Duodenal mucosa (tissue), 2 donors: ENCODE data around the gene ACY1.

ENCODE experiments used
- H3K27ac ChIP-seq: one replicate; pipeline ENCODE4 v1.7.0; 2013; ENCODE audit warnings: low read depth, low read length
- H3K27me3 ChIP-seq, 2 donors: one replicate each; pipeline ENCODE4 v1.7.0; 2013; ENCODE audit warnings: low read length in 2 of 2, control low read depth in 1 of 2; ENCODE audit not compliant: insufficient read depth in 2 of 2, control insufficient read depth in 1 of 2
- H3K36me3 ChIP-seq, 2 donors: one replicate each; pipeline ENCODE4 v1.7.0; 2013; ENCODE audit warnings: low read length in 2 of 2, control low read depth in 1 of 2; ENCODE audit not compliant: insufficient read depth in 2 of 2, control insufficient read depth in 1 of 2
- H3K4me1 ChIP-seq, 2 donors: one replicate each; pipeline ENCODE4 v1.7.0; 2013; ENCODE audit warnings: low read length in 2 of 2, control low read depth in 1 of 2; ENCODE audit not compliant: insufficient read depth in 2 of 2, control insufficient read depth in 1 of 2
- H3K4me3 ChIP-seq, 2 donors: one replicate each; pipeline ENCODE4 v1.7.0; 2013; ENCODE audit warnings: low read length in 2 of 2, low read depth in 1 of 2
- H3K9ac ChIP-seq, 2 donors: one replicate each; pipeline ENCODE4 v1.7.0; 2013; ENCODE audit warnings: low read length in 2 of 2, low read depth in 1 of 2
- H3K9me3 ChIP-seq, 2 donors: one replicate each; pipeline ENCODE4 v1.7.0; 2013; ENCODE audit warnings: low read length in 2 of 2, control low read depth in 1 of 2; ENCODE audit not compliant: control insufficient read depth in 1 of 2

The ACY1 gene

GRCh38 chr3:51982838-51983577 is at the start of gene ACY1:
TSS of gene ACY1 (plus strand) at chr3:51983535. CDS start at chr3:51984065, 530 bp downstream.
- Histone ChIP-seq H3K27me3 (no peaks in the 10 kb centered on the region), H3K9ac (peak within 1 kb of the TSS; percentile 68 to 76), H3K4me1 (peaks cover 48 to 54% of the 10 kb centered on the region in 2 donors), H3K9me3 (no peaks in the 10 kb centered on the region), H3K36me3 (no peaks in the 10 kb centered on the region), H3K4me3 (peak within 1 kb of the TSS; percentile 68 to 77), H3K27ac (peak within 1 kb of the TSS; percentile 91)

GRCh38 chr3:51934139-51934850 is 49.0 kb upstream of the ACY1 start:
- no peak overlapping the region for H3K9ac ChIP-seq
- no peak overlapping the region for H3K4me3 ChIP-seq
- H3K27ac ChIP-seq: no peak overlapping the region
- H3K27me3 ChIP-seq: no peaks in the 10 kb centered on the region
- H3K4me1 ChIP-seq: no peaks in the 10 kb centered on the region
- H3K36me3 ChIP-seq: peaks cover 40 to 65% of the 10 kb centered on the region in 2 donors
- H3K9me3 ChIP-seq: no peaks in the 10 kb centered on the region

GRCh38 chr3:51934991-51935885 is 48.1 kb upstream of the ACY1 start:
- Histone ChIP-seq H3K27ac (no peak overlapping the region), H3K4me3 (no peak overlapping the region), H3K9me3 (no peaks in the 10 kb centered on the region), H3K27me3 (no peaks in the 10 kb centered on the region), H3K9ac (no peak overlapping the region), H3K36me3 (peaks cover 40 to 66% of the 10 kb centered on the region in 2 donors), H3K4me1 (peaks cover 0 to 5% of the 10 kb centered on the region in 2 donors)

- peaks cover 40 to 66% of the 10 kb centered on the region in 2 donors for H3K36me3 ChIP-seq
- no peaks in the 10 kb centered on the region for H3K9me3 ChIP-seq
- H3K4me1 ChIP-seq: peaks cover 5 to 13% of the 10 kb centered on the region in 2 donors
Measured at GRCh38 chr3:51935886-51936755, 47.2 kb upstream of the ACY1 start.

GRCh38 chr3:51937014-51937413 is 46.3 kb upstream of the ACY1 start:
- H3K36me3 ChIP-seq: peaks cover 40 to 66% of the 10 kb centered on the region in 2 donors
- H3K9me3 ChIP-seq: no peaks in the 10 kb centered on the region
- H3K27me3 ChIP-seq: no peaks in the 10 kb centered on the region
- no peak overlapping the region for H3K9ac ChIP-seq
- peaks cover 7 to 17% of the 10 kb centered on the region in 2 donors for H3K4me1 ChIP-seq
- no peak overlapping the region for H3K27ac ChIP-seq
- no peak overlapping the region for H3K4me3 ChIP-seq

More at GRCh38 chr3:51935886-51936755, 47.2 kb upstream of the ACY1 start:
- no peaks in the 10 kb centered on the region for H3K27me3 ChIP-seq
- no peak overlapping the region for H3K4me3 ChIP-seq
- no peak overlapping the region for H3K9ac ChIP-seq
- no peak overlapping the region for H3K27ac ChIP-seq

GRCh38 chr3:51937611-51938450 is 45.5 kb upstream of the ACY1 start:
- no peaks in the 10 kb centered on the region for H3K9me3 ChIP-seq
- peaks cover 38 to 62% of the 10 kb centered on the region in 2 donors for H3K36me3 ChIP-seq
- no peaks in the 10 kb centered on the region for H3K27me3 ChIP-seq
- no peak overlapping the region for H3K9ac ChIP-seq
- no peak overlapping the region for H3K4me3 ChIP-seq
- peaks cover 12 to 24% of the 10 kb centered on the region in 2 donors for H3K4me1 ChIP-seq
- H3K27ac ChIP-seq: no peak overlapping the region

GRCh38 chr3:51938780-51939425 is 44.4 kb upstream of the ACY1 start:
- H3K36me3 ChIP-seq: peaks cover 28 to 53% of the 10 kb centered on the region in 2 donors
- no peaks in the 10 kb centered on the region for H3K9me3 ChIP-seq
- H3K4me3 ChIP-seq: no peak overlapping the region
- H3K9ac ChIP-seq: no peak overlapping the region
- H3K4me1 ChIP-seq: peaks cover 20 to 31% of the 10 kb centered on the region in 2 donors
- no peaks in the 10 kb centered on the region for H3K27me3 ChIP-seq
- no peak overlapping the region for H3K27ac ChIP-seq

- H3K4me1 ChIP-seq: peaks cover 20 to 31% of the 10 kb centered on the region in 2 donors
- H3K36me3 ChIP-seq: peaks cover 18 to 44% of the 10 kb centered on the region in 2 donors
- H3K27ac ChIP-seq: no peak overlapping the region
- H3K9me3 ChIP-seq: no peaks in the 10 kb centered on the region
- H3K27me3 ChIP-seq: no peaks in the 10 kb centered on the region
- H3K9ac ChIP-seq: peak overlapping the region; percentile 57 to 67
- H3K4me3 ChIP-seq: peak overlapping the region; percentile 64 to 85
Measured at GRCh38 chr3:51940648-51941462, 42.5 kb upstream of the ACY1 start.
